HG03175 (cell line): ENCODE data around the gene FBXL5.

Source experiments
- ATAC-seq: cut with Tn5 transposase; IDR thresholded peaks from one replicate; pipeline ENCODE4 v1.9.1; 2021; ENCODE audit warnings: mild to moderate bottlenecking, moderate library complexity; ENCODE audit not compliant: unreplicated experiment

Gene FBXL5, protein sequence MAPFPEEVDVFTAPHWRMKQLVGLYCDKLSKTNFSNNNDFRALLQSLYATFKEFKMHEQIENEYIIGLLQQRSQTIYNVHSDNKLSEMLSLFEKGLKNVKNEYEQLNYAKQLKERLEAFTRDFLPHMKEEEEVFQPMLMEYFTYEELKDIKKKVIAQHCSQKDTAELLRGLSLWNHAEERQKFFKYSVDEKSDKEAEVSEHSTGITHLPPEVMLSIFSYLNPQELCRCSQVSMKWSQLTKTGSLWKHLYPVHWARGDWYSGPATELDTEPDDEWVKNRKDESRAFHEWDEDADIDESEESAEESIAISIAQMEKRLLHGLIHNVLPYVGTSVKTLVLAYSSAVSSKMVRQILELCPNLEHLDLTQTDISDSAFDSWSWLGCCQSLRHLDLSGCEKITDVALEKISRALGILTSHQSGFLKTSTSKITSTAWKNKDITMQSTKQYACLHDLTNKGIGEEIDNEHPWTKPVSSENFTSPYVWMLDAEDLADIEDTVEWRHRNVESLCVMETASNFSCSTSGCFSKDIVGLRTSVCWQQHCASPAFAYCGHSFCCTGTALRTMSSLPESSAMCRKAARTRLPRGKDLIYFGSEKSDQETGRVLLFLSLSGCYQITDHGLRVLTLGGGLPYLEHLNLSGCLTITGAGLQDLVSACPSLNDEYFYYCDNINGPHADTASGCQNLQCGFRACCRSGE

DNA sequence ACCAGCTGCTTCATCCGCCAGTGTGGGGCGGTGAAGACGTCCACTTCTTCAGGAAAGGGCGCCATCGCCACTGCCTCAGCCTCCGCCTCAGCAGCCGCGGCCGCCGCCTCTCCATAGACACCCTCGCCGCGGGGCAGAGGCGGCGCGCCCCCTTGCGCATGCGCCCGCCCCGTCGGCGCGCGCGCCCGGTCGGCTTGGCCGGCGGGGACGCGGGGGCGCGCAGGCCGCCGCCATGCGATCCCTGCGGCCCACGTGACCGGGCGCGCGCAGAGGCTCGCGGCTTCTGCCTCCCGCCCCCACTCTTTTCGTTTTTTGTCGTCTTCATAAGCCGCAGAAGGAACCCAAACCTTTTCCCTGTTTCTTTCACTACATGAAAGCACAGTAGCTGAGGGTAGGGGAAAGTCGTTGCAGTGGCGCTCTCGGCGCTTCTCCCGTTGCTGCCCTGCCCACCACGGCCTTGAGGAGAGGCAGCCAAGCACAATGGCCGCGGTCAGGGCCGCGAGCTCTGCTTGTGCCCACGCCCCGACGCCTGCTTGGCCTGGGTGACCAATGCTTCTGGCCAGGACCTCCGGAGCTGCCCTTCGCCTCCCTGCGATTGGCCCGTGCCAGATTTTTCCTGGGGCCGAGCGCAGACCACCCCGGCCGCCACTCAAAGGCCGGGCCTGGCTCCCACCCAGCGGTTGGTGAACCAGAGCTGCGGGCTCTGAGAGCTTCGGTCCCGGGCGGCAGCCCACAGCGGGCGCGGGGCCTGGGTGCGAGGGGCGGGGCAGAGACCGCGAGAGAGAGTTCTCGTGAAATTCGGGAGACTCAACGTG, at the start of gene FBXL5:
TSS of gene FBXL5 (minus strand) at position 135 of the 815 bp plus-strand sequence. CDS start at position 65, 70 bp downstream.
- peak; percentile 73 for ATAC-seq

DNA sequence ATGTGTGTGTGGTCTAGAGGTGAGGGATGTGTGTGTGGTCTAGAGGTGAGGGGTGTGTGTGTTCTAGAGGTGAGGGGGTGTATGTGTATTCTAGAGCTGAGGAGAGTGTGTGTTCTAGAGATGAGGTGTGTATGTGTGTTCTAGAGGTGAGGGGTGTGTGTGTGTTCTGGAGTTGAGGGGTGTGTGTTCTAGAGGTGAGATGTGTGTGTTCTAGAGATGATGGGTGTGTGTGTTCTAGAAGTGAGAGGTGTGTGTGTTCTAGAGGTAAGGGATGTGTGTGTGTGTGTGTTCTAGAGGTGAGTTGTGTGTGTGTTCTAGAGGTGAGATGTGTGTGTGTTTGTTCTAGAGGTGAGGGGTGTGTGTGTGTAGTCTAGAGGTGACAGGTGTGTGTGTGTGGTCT, 49.0 kb upstream of the FBXL5 start:
- no peak for ATAC-seq

DNA sequence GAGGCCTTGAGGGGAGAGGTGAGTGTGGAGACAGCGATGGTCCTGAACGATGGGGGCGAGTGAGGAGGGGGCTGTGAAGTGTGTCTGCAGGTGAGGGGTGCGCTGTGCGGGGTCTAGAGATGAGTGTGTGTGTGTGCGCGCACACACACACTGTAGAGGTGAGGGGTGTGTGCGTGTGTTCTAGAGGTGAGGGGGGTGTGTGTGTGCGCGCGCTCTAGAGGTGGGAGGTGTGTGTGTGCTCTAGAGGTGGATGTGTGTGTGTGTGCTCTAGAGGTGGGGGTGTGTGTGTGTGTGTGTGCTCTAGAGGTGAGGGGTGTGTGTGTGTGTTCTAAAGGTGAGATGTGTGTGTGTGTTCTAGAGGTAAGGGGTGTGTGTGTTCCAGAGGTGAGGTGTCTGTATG, 48.3 kb upstream of the FBXL5 start:
- ATAC-seq, result no peak

DNA sequence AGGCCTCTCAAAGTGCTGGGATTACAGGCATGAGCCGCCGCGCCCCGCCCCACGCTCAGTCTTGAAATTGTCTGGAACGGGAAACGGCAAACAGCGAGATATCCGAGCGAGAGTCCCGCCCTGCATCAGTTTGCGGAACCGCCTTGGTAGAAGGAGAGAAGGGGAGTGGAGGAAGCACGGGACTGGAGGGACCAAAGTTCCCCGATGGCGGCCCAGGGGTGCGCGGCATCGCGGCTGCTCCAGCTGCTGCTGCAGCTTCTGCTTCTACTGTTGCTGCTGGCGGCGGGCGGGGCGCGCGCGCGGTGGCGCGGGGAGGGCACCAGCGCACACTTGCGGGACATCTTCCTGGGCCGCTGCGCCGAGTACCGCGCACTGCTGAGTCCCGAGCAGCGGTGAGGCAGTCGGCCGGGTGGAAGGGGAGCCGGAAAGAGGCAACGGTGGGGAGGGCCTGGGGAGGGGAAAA, 47.8 kb upstream of the FBXL5 start, which contains the start of gene BST1:
TSS of gene BST1 (plus strand) at position 125 of the 463 bp plus-strand sequence. CDS start at position 205, 80 bp downstream.
- peak; percentile 67 for ATAC-seq

GRCh38 chr4:15696866-15697265, 41.7 kb upstream of the FBXL5 start:
- no peak for ATAC-seq

- no peak for ATAC-seq
Observed at GRCh38 chr4:15695729-15696128, 40.6 kb upstream of the FBXL5 start.

DNA sequence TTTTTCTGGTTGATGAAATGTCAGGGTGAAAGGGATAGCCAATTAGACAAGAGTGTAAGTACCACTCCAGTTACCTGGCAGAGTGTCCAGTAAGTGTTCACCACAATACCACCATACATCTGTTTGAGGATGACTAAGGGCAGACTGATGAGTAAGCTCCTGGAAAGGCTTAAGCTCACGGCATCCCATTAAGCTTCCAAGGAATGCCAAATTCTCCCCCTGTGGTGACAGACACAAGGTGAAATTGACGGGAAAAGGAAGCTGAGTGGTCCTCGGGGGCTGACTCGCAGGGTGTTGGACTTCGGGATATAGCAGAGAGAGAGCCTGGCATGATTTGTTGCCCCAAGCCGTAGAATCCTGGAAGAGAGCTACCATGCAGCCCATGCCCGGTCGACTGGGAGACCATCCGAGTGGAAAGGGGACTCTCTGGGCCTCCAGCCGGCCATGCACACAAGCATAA, 40.1 kb upstream of the FBXL5 start:
- ATAC-seq, result no peak

DNA sequence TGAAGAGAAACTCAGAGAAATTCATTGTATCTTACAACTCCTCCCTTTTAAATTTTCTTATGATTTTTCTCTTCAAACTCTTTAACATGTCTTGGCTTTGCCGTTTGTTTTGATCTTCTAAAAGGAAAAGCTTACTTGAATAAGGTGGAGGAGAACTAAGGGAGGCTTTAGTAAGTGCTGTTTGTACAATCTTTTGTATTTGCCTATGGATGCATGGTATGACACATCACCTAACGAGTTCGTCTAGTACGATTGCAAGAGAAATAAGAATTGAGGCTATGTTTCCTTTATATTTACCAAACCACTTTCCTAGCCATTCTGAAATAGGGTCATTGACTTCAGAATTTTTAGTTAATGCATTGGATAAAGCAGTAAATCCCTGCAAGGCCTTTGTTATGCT, 39.3 kb upstream of the FBXL5 start:
- ATAC-seq, result no peak

- ATAC-seq, result no peak
Observed at GRCh38 chr4:15692602-15693001, 37.4 kb upstream of the FBXL5 start.

- no peak for ATAC-seq
Observed at GRCh38 chr4:15691346-15692135, 36.4 kb upstream of the FBXL5 start.

DNA sequence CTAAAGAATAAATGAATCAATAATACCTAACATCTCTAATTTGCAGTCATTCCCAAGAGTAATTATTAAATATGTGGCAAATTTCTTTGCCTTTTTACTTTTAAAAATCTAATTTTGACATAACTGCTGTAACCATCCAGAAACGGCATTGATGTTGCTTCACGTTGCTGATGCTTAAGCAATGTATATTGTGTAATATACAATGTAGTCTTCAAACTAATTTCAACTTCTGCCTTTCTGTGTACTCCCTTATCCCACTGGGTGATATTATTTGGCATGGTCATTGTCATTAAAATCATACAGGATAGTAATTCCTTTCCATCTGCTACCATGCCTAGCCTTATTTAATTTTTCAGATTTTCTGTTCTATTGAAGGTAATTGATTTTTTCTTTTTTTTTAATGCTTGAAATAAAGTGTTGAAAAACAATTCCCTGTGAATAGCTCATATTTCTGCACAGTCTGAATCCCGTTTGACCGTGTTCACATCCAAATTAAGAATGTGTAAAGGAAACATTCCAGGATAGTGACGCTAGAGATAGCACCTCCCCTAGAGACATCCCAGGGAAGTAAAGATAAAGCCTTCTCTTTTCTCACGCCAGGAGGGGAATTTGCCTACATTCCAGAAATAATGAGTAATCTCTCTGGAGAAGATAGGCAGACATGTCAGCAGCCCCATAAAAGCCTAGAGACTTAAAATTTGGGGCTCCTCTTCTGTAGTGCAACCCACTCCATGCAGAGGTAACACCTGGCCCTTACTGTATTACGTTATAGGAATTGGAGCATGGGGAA, 35.1 kb upstream of the FBXL5 start:
- no peak for ATAC-seq

- ATAC-seq, result no peak
Observed at GRCh38 chr4:15689540-15689939, 34.4 kb upstream of the FBXL5 start.

DNA sequence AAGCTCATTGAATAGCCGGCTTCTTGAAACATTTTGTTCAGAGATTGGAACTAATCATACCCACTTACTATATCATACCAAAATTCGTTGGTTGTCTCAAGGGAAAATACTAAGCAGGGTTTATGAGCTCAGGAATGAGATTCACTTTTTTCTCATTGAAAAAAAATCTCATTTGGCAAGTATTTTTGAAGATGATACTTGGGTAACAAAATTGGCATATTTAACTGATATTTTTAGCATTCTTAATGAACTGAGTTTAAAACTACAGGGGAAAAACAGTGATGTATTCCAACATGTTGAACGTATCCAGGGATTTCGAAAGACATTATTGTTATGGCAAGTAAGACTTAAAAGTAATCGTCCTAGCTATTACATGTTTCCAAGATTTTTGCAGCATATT, 32.9 kb upstream of the FBXL5 start:
- no peak for ATAC-seq

DNA sequence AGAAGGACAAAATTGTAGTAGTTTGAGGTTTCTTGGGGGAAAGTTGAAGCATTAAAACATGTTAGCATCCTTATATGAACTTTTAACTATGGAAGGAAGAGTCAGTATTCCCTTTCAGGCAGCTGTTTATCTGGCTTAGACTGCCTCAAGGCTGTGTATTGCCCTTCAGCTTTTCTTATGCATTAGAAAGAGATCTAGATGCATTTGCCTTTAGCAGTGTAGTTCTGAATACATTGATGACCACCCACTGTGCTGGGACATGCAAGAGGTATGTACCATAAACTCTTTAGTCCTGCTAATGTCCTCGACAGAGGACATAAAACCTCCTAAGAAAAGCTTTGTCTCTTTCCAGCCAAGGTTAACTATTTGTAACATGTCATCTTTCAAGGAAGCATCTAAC, 29.3 kb upstream of the FBXL5 start:
- no peak for ATAC-seq

DNA sequence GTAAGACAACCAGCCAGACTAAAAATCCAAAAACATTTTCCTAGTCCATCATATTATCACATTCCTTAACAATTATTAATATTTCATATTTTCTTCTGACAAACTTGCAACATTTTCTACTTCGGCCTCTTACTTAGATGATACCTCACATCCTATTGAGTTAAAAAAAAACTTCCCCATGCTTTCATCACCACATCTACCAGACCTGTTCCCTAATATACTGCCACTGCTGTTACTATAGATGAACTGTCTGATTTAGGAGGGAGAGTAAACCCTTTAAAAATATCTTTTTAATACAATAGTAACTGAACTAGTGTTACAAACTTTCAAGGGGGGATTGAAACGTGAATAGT, 28.0 kb upstream of the FBXL5 start:
- ATAC-seq, result no peak

GRCh38 chr4:15682242-15683142, 27.3 kb upstream of the FBXL5 start:
- no peak for ATAC-seq

DNA sequence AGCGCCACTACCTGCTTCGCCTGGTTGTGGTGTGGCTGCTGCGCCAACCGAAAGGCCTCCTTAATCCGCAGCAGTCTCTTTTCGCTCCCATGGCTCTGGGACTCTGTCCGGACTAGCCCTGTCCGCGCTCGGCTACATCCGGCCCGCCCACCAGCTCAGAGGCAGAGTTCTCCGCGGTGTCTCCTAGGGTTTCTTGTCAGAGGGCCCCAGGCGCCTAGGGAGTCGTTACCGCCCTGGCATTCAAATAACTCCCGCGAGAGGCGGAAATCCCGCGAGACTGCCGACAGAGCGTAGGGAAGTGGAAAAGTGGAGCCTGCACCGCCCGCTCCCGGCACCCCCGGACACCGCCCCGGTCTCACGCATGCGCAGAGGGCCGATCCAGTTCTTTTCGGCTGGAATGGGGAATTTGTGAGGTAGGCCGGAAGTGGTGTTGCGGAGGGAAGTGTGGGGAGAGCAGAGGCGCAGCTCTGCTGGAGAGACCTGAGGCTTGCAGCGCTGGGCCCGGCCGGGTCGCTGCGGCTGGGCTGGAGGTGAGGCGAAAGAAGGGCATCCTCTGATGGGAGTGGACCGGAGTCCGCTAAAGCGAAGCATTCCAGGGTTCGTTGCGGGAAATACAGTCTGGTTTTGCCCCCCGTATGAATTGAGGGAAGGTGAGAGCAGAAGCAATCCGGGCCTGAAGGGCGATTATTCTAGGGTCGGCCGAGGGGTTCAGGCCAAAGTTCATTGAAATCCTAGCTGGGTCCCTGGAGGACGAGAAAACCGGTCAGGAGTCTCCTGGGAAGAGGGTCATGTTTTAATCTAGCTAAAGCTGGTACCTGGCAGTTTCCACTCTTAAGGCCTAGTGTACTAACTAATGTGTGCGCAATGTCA, 26.4 kb upstream of the FBXL5 start, which contains the start of gene FAM200B:
TSS of gene FAM200B (plus strand) at position 456 of the 870 bp plus-strand sequence. CDS start 5,151 bp downstream, outside the sequence.
- ATAC-seq, result peak; percentile 95

DNA sequence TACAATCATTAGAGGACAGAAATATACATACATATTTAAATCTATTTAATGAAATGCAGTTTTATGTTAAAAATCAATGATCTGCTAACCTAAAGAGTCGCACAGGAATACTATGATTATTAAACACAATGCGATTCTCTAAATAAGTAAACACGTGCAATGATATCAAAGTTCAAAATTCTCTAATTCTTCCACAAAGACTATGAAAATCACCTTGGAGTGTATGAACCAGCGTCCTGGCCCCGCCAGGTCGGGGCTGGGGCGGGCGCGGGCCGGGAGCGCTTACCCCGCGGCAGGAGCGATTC, 25.9 kb upstream of the FBXL5 start:
- no peak for ATAC-seq
